GM12891 (cell line): ENCODE data around the gene MOB3B.

Experiments
- DNase-seq: peaks from one replicate; pipeline ENCODE4 v3.0.0; 2011; ENCODE audit warnings: low spot score; ENCODE audit not compliant: insufficient read length
- FAIRE-seq: peaks from 2 replicates; lab custom pipeline; 2011; peaks lifted over from hg19 to GRCh38; lab: Jason Lieb, UNC
- PAX5 ChIP-seq: IDR thresholded peaks from 2 replicates; pipeline ENCODE4 v1.6.1; 2011; ENCODE audit warnings: low read length, moderate library complexity, mild to moderate bottlenecking; ENCODE audit not compliant: insufficient read depth, severe bottlenecking
- POLR2A ChIP-seq: IDR thresholded peaks from 2 replicates; pipeline ENCODE4 v1.6.1; 2011; ENCODE audit warnings: low read depth, low read length, control low read depth
- POLR2AphosphoS5 ChIP-seq: IDR thresholded peaks from 2 replicates; pipeline ENCODE4 v1.6.1; 2011; ENCODE audit warnings: low read depth, low read length, control low read depth
- POU2F2 ChIP-seq: IDR thresholded peaks from 2 replicates; pipeline ENCODE4 v1.6.1; 2011; ENCODE audit warnings: low read depth, mild to moderate bottlenecking, control low read depth, low read length, moderate library complexity
- SPI1 ChIP-seq: IDR thresholded peaks from 2 replicates; pipeline ENCODE4 v1.6.1; 2011; ENCODE audit warnings: low read depth, low read length, control low read depth
- TAF1 ChIP-seq: IDR thresholded peaks from 2 replicates; pipeline ENCODE4 v1.6.1; 2011; ENCODE audit warnings: low read depth, low read length, control low read depth

Gene MOB3B

DNA sequence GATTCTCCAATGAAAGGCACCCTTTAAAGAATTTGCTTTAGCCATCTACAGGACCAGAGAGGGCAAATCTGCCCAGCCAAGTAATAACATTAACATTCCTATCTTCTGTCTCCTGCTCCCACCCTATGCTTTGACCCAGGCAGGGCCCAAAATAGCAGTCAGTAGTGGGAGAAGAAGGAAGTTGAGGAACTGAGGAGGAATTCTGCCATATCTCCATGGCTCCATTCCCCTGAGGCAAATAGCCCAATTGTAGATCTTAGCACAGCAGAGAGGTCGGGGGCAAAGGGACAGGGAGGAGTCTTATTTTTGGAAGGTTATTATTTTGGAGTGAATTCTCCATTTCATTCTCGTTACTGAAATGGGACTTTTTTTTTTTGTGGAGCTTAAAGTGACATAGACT, 116.7 kb downstream of the MOB3B start:
- DNase-seq (no peak), FAIRE-seq (no peak)
- TF ChIP-seq PAX5 = no peak
- TF ChIP-seq POLR2A = no peak
- no peak for TF ChIP-seq POU2F2
- TF ChIP-seq POLR2AphosphoS5 = no peak
- no peak for TF ChIP-seq SPI1
- no peak for TF ChIP-seq TAF1

DNA sequence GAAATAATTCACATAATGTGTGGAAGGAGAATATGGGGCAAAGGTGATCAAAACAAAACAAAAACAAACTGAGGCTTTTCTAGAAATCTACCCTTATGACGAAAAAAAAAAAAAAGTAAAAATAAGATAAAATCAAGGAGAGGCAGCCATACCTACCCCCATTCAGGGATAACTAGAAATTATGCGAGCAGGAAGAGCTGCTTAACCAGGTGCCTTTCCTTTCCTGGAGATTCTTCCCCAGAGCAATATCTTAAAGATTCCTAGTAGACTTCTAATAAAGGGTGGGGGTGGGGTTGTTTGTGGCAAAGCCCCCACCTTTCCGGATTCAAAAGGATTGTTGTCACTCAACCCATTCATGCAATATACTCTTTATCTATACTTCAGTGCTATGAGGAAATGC, 117.5 kb downstream of the MOB3B start:
- DNase-seq = no peak
- TF ChIP-seq POLR2A = no peak
- TF ChIP-seq POU2F2 = no peak
- TF ChIP-seq TAF1 = no peak
- FAIRE-seq = no peak

DNA sequence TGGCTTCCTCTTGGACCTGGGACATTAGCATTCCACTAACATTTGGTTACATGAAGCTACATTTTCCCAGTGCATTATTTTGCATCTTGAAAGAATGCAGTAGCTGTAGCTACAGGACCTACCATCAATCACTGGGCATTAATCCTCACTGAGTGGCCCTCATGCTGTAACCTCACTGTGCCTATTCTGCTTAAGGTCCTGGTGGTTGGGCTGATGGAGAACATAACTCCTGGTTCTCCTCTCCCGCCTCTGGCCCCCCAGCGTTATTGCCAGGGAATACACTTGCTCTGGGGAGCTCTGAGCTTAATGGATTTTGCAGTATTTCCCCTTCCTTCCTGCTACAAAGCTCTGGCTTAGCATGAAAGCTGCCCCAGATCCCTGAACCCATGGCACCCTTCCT, 121.1 kb downstream of the MOB3B start:
- TF ChIP-seq PAX5 = no peak
- TF ChIP-seq POU2F2 = no peak
- TF ChIP-seq POLR2AphosphoS5 = no peak
- TF ChIP-seq TAF1 = no peak
- TF ChIP-seq SPI1 = no peak
- TF ChIP-seq POLR2A = no peak
- FAIRE-seq (no peak), DNase-seq (no peak)

DNA sequence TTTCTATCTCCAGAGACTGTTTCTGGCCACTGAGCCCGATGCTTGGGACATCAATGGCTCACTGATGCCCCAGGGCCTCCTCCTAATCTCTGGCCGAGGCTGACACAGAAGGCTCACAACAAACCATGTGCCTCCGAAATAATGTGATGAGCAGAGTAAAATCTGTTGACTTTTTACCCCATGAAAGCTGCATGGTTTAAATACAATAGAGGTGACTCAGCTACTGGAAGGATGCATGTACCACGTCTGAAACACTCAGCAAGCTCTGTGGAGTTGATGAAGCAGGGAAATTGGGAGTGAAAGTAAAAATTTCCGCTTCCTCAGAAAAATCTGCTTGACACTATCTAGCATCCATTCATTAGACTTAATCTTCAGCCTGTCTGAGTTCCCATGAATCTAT, 121.6 kb downstream of the MOB3B start:
- TF ChIP-seq PAX5 (no peak), SPI1 (no peak), POU2F2 (no peak), POLR2A (no peak), POLR2AphosphoS5 (no peak), TAF1 (no peak)
- no peak for FAIRE-seq
- no peak for DNase-seq

DNA sequence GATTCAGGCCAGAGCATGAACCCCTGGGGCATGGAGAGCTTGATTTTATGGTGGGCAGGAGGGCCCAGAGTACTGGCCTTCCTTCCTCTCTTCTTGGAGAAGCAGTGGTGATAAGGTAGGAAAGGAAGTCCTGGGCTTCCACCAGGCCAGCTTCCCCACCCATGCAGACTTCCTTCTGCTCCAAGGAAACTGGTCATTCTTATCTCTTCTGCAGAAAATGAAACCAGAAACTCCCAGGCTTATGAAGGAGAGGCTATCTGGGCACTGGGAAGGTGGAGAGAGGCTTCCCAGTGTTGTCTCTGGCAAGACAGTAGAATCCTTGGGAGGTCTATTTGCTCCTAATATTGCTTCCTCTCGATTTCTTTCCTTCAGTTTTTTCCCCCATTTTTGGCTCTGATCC, 122.1 kb downstream of the MOB3B start:
- TF ChIP-seq TAF1 (no peak), POLR2A (no peak), POLR2AphosphoS5 (no peak), PAX5 (no peak), SPI1 (no peak), POU2F2 (no peak)
- FAIRE-seq = no peak

DNA sequence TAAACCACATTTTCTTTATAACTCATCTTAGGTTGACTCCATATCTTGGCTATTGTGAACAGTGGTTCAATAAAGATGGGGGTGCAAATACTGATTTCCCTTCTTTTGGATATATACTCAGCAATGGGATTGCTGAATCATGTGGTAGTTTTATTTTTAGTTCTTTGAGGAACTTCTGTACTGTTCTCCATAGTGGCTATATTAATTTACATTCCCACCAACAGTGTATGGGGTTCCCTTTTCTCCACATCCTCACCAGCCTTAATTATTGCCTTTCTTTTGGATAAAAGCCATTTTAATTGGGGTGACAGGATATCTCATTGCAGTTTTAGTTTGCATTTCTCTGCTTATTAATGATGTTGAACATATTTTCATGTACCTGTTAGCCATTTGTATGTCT, 125.0 kb downstream of the MOB3B start:
- DNase-seq (no peak), FAIRE-seq (no peak)
- no peak for TF ChIP-seq POU2F2
- TF ChIP-seq PAX5 = no peak
- TF ChIP-seq POLR2A = no peak
- no peak for TF ChIP-seq SPI1
- no peak for TF ChIP-seq POLR2AphosphoS5
- no peak for TF ChIP-seq TAF1

More for the DNA sequence above, 122.1 kb downstream of the MOB3B start:
- no peak for DNase-seq

DNA sequence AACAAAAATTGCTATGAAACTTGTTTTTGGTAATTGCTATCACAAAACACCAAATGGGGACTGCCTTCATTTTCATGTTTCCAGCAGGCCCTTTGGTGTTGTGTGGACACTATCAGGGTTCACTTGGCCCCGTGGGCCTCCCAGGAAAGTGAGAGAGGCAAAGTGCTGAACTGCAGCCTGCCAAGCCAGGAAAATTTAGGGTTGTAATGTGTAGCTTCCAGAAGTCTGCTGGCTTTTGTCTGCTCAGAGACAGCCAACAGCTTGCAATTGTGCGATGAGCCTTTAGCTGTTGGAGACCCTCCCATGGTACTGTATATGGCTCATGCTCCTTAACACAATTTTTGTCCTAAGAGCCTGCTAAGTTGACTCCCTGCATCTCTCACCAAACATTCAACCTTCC, 127.0 kb downstream of the MOB3B start:
- TF ChIP-seq SPI1 = no peak
- TF ChIP-seq PAX5 = no peak
- TF ChIP-seq POLR2A = no peak
- TF ChIP-seq TAF1 = no peak
- TF ChIP-seq POU2F2 = no peak
- TF ChIP-seq POLR2AphosphoS5 = no peak
- DNase-seq = no peak
- FAIRE-seq = no peak

DNA sequence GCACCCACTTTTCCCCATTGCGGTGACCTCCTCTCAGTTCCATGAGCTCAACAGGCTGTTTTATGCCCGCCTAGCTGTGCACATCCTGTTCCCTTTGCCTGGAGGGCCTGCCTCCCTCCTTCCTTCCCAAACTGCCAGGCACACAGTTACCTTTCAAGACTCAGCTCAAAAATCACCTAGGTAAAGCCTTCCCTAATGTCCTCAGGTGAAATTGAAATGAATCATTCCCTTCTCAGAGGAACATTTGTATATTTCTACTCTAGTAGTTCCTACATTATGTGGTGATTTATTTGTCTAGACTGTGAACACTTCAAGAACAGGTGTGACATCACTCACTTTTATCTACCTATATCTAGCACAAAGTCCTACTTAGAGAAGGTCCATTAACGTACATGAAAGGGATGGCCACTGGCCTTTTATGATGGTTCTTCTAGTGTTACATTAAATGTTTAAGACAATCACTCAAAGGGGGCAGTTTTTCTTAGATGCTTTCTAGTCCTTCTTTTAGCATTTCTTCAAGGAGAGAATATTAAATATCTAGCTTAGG, 129.2 kb downstream of the MOB3B start:
- TF ChIP-seq PAX5 (no peak), POLR2A (no peak), POU2F2 (no peak), TAF1 (no peak), POLR2AphosphoS5 (no peak), SPI1 (no peak)
- no peak for FAIRE-seq
- DNase-seq = no peak

DNA sequence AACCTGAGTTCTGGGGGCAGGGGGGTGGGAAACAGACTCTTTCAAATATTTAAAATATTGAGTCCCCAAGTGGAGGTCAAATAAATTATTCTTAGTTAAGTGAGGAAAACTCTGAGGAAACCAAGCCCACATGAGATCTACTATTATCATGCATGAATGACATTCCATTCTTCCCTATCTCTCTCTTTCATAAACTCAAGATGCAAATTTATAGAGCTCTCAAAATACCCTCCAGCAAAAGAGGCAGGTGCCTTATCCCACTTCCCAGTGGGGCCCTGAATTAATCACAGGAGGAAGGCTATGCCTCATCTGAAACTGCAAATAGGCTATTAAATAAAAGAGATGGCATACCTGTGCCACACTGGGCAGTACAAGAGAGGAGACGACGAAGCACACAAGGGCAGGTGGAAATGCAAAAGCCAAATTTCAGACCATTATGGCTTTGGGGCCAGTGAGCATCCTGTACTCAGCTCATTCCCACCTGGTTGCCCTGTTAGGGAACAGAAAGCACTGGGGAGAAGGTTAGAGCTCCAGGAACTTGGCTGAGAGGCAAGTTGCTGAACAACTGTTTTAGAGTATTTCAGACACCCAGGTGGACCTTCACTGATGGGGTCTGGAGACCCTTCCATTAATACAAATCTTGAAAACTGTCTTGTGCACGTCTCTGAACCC, 130.5 kb downstream of the MOB3B start:
- FAIRE-seq = no peak
- DNase-seq = no peak
- TF ChIP-seq SPI1 (no peak), PAX5 (no peak), TAF1 (no peak), POLR2AphosphoS5 (no peak), POLR2A (no peak), POU2F2 (no peak)

DNA sequence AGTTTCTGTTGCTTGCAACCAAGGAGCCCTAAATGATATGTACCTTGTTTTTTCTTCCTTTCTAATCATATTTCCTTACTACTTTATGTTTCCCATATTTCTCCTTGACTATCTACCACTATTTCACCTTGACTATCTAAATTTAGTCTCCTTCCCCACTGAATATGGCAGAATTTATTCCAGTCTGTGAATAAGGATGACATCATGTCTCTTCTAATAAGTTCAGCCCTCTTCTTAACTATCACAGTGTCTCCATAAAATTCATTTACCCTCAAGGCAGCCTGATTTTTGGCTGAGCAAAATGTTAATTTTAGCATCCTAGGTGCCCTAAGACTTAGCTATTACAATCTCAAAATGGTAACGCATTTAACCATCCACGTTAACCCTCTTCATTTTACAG, 133.1 kb downstream of the MOB3B start:
- DNase-seq (no peak), FAIRE-seq (no peak)
- no peak for TF ChIP-seq POU2F2
- TF ChIP-seq POLR2AphosphoS5 = no peak
- no peak for TF ChIP-seq TAF1
- no peak for TF ChIP-seq SPI1
